ENCODE results near the gene PDPN.

The PDPN gene

DNA sequence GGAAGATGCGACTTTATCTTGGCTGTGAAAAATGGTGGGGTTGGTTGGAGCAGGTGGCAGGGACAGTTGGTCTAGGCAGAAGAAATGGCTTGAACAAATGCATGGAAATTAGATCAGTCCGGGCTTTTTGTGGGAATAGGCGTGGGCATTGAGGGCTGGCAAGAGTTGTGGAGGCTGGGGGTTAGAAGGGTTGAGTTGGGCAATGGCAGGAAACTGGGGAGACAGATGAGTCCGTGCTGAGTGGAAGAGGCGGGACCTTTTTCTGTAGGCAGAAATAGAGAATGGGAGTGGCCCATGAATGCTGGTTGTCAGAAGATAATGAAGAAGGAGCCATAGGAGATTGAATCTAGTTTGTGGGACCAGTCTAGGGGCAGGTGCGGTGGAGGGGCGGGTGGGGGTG lies 6.9 kb downstream of the PDPN start:
- TF ChIP-seq, protein P1, sequence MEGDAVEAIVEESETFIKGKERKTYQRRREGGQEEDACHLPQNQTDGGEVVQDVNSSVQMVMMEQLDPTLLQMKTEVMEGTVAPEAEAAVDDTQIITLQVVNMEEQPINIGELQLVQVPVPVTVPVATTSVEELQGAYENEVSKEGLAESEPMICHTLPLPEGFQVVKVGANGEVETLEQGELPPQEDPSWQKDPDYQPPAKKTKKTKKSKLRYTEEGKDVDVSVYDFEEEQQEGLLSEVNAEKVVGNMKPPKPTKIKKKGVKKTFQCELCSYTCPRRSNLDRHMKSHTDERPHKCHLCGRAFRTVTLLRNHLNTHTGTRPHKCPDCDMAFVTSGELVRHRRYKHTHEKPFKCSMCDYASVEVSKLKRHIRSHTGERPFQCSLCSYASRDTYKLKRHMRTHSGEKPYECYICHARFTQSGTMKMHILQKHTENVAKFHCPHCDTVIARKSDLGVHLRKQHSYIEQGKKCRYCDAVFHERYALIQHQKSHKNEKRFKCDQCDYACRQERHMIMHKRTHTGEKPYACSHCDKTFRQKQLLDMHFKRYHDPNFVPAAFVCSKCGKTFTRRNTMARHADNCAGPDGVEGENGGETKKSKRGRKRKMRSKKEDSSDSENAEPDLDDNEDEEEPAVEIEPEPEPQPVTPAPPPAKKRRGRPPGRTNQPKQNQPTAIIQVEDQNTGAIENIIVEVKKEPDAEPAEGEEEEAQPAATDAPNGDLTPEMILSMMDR (IDR thresholded peaks at IDR 0.05; ENCODE audit: low read depth, low read length, missing control alignments), result no peak
- DNase-seq (ENCODE audit: low read depth), result no peak
- H3K4me3 ChIP-seq (ENCODE audit: low read depth, low read length), result no peak overlapping the region

DNA sequence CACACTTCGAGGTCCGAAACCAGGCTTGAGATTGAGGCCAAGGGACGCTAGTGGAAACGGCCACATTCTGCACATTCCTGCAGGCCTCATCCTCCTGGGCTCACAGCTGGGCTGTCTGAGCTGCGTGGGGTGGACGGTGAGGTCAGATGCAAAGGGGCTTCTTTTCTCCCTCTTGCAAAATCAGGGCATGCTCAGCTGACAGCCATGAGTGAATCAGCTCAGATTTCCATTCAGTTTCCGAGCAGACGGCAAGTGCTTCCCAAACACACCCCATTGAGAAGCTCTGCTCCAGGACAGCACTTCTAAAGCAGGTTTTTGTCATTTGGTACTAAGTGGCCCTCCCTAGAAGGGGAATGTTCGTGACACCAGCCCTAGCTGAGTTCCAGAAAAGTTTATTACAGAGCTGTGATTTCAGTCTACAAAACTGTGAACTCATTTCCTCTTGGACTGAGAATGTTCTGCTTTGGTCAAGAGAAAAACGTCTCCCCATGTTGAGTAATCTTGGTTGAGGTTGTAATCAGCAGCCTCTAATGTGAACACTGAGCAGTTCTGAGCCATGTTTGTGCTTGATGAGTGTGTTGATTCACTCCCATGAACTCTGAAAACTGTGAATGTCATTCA lies 10.0 kb downstream of the PDPN start:
- H3K4me3 ChIP-seq (ENCODE audit: low read depth, low read length), result no peak overlapping the region
- no peak for DNase-seq (ENCODE audit: low read depth)
- TF ChIP-seq, protein P1 (IDR thresholded peaks at IDR 0.05; ENCODE audit: low read depth, low read length, missing control alignments), result no peak

DNA sequence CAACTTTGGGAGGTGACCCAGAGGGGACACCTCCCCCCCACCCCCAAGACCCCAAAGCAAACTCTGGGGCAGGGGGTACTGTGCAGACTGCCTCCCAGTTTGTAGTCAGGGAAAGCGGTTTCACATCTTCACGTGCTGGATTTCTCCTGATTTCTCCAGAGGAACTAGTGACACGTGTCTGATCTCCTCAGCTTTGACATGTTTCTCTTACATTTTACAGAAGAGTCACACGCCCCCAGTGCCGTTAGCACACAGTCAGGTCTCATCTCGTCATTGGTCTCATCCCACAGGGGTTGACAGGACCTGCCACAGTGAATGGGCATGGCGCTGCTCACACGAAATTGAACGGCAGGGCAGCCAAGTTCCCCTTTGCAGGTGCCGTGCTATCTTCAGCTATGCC lies 11.8 kb downstream of the PDPN start:
- no peak overlapping the region for H3K4me3 ChIP-seq (ENCODE audit: low read depth, low read length)
- TF ChIP-seq, protein P1 (IDR thresholded peaks at IDR 0.05; ENCODE audit: low read depth, low read length, missing control alignments), result no peak
- no peak for DNase-seq (ENCODE audit: low read depth)

DNA sequence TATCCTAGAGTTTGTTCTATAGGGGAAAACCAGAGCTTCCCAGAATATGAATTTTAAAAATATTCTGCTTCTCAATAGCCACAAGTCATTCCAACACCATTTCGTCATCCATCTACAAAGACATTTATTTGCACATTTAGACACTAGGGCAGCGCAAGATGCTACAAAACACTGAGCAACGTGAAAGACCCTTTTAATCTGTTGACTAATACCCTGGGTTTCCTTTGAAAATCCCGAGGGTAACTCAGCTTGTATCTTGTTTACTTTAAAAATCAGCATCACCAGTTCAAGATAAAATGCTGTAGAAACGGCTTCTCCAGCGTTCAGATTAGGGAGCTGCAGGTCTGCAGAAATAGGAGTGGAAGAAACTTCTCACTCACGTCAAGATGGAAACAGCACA lies 13.5 kb downstream of the PDPN start:
- no peak for DNase-seq (ENCODE audit: low read depth)
- no peak overlapping the region for H3K4me3 ChIP-seq (ENCODE audit: low read depth, low read length)
- TF ChIP-seq, protein P1 (IDR thresholded peaks at IDR 0.05; ENCODE audit: low read depth, low read length, missing control alignments), result no peak

DNA sequence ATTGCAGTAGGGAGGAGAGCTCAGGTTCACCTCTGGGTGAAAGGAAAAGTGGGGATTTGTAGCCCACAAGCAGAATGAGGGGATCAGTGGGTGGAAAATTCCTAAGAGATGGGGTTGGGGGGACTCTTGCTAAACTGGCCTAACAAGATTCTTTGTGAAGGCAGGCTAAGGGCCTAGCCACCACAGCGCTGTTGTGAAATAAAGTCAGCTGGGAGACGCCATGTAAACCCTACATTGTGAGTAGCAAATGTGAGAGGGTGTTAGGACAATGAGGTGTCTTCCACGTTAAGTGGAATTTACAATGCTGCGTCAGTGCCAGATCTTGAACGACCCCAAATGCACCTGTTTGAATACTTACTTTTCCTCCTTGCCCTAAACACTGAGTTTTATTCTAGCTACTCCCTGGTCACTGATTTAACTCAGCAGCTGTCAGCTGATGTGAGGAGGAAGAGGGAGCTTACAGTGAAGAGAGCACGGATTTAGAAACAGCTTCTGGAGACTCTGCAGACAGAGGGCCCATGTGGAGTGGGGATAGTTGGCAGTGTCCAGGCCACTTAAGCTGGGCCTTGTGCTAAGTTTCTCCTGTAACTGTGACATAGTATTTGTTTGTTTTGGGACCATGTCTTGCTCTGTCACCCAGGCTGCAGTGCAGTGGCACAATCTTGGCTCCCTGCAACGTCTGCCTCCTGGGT lies 17.3 kb downstream of the PDPN start:
- no peak overlapping the region for H3K4me3 ChIP-seq (ENCODE audit: low read depth, low read length)
- TF ChIP-seq, protein P1 (IDR thresholded peaks at IDR 0.05; ENCODE audit: low read depth, low read length, missing control alignments), result no peak
- DNase-seq (ENCODE audit: low read depth), result no peak

DNA sequence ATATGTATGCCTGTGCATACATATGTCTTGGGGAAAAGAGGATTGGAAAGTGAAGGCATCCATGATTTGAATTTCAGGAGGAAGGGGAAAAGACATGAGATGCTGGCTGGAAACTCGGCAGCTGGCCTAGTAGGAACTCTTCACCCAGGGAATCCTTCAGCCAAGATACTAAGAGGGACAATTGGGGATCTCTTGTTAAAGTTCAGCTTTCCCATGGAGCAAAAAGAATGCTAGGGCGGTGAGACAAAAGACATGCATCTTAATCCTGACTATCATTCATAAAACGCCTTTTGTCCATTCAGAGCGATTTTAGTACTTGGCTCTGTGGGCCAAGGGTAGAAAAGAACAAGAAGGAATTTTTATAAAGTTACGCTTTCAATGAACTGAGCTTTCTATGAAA lies 20.5 kb downstream of the PDPN start:
- TF ChIP-seq, protein P1 (IDR thresholded peaks at IDR 0.05; ENCODE audit: low read depth, low read length, missing control alignments), result no peak
- no peak overlapping the region for H3K4me3 ChIP-seq (ENCODE audit: low read depth, low read length)
- DNase-seq (ENCODE audit: low read depth), result no peak

DNA sequence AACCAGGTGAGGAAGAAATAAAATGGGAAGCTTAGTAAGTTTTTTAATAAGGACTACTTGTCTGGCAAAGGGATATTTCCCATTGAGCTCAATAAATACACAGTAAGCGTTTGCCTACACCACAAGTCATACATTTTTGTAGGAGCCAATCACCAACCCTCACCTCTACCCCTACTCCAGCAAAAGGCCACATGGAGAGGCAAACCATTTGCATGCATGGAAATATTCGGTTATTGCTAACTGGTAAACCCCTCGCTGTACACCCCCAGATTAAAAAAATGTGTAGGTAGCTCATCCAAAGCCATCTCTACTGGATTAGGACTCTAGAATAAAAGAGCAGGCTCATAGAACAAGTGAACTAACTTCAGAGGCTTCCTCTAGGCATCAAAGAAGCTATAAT lies 21.1 kb downstream of the PDPN start:
- no peak overlapping the region for H3K4me3 ChIP-seq (ENCODE audit: low read depth, low read length)
- TF ChIP-seq, protein P1 (IDR thresholded peaks at IDR 0.05; ENCODE audit: low read depth, low read length, missing control alignments), result no peak
- DNase-seq (ENCODE audit: low read depth), result no peak

All from GM12864 (cell line).